ENCODE data around the gene HSP90B1.
A peak's percentile ranks its signal among the peaks of the same experiment; 100 is the strongest.

The HSP90B1 gene

DNA sequence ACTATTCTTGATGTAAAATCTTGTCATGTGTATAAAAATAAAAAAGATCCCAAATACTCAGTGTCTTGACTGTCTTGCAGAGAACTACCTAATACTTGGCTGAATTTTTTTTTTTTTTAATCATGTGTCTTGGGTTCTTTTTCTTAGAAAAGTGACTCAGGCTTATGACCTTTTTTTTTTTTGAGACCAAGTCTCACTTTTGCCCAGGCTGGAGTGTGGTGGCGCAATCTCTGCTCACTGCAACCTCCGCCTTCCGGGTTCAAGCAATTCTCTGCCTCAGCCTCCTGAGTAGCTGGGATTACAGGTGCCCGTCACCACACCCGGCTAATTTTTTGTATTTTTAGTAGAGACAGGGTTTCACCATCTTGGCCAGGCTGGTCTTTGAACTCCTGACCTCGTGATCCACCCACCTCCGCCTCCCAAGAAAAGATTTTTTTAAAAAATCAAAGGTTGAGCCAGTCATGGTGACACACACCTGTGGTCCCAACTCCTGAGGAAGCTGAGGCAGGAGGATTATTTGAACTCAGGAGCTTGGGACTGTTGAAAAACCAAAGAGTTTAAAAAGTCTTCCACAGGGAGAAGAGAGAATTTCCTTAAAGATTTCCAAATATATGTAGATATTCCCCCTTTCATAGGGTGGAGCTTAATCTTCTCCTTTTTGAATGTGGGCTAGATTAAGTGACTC, 17.8 kb downstream of the HSP90B1 start:
- Mint-ChIP-seq H3K27ac (no peak overlapping the region), H3K4me1 (ENCODE audit: low read depth) (peaks cover 24% of the 10 kb centered on the region), H3K9me3 (no peaks in the 10 kb centered on the region)

GRCh38 chr12:103948746-103949406, 18.7 kb downstream of the HSP90B1 start:
- Mint-ChIP-seq H3K4me3 (no peak overlapping the region), H3K9me3 (no peaks in the 10 kb centered on the region), H3K4me1 (ENCODE audit: low read depth) (peaks cover 24% of the 10 kb centered on the region), H3K36me3 (ENCODE audit: low read depth) (peaks cover 79% of the 10 kb centered on the region), H3K27ac (no peak overlapping the region), H3K27me3 (ENCODE audit: low read depth) (no peaks in the 10 kb centered on the region)
- no peak for DNase-seq (ENCODE audit: low spot score)

More for the DNA sequence above, 17.8 kb downstream of the HSP90B1 start:
- no peak overlapping the region for H3K4me3 Mint-ChIP-seq
- H3K27me3 Mint-ChIP-seq (ENCODE audit: low read depth): no peaks in the 10 kb centered on the region
- DNase-seq (ENCODE audit: low spot score): no peak
- peaks cover 81% of the 10 kb centered on the region for H3K36me3 Mint-ChIP-seq (ENCODE audit: low read depth)

- H3K4me3 Mint-ChIP-seq: peak overlapping the region; percentile 27
Observed at GRCh38 chr12:103952497-103952896, 22.3 kb downstream of the HSP90B1 start.

GRCh38 chr12:103955811-103956508, 25.8 kb downstream of the HSP90B1 start:
- peaks cover 36% of the 10 kb centered on the region for H3K36me3 Mint-ChIP-seq (ENCODE audit: low read depth)
- H3K4me1 Mint-ChIP-seq (ENCODE audit: low read depth): peaks cover 25% of the 10 kb centered on the region
- H3K27ac Mint-ChIP-seq: peak overlapping the region; percentile 97
- peak overlapping the region; percentile 96 for H3K4me3 Mint-ChIP-seq
- no peaks in the 10 kb centered on the region for H3K27me3 Mint-ChIP-seq (ENCODE audit: low read depth)
- H3K9me3 Mint-ChIP-seq: no peaks in the 10 kb centered on the region
- DNase-seq (ENCODE audit: low spot score): no peak

More at GRCh38 chr12:103952497-103952896, 22.3 kb downstream of the HSP90B1 start:
- no peaks in the 10 kb centered on the region for H3K9me3 Mint-ChIP-seq
- peaks cover 67% of the 10 kb centered on the region for H3K36me3 Mint-ChIP-seq (ENCODE audit: low read depth)
- peaks cover 33% of the 10 kb centered on the region for H3K4me1 Mint-ChIP-seq (ENCODE audit: low read depth)
- DNase-seq (ENCODE audit: low spot score): no peak
- H3K27ac Mint-ChIP-seq: peak overlapping the region; percentile 70
- H3K27me3 Mint-ChIP-seq (ENCODE audit: low read depth): no peaks in the 10 kb centered on the region

- peak overlapping the region; percentile 96 for H3K4me3 Mint-ChIP-seq
- no peak for DNase-seq (ENCODE audit: low spot score)
- no peaks in the 10 kb centered on the region for H3K9me3 Mint-ChIP-seq
- H3K27ac Mint-ChIP-seq: peak overlapping the region; percentile 97
- H3K4me1 Mint-ChIP-seq (ENCODE audit: low read depth): peaks cover 25% of the 10 kb centered on the region
- no peaks in the 10 kb centered on the region for H3K27me3 Mint-ChIP-seq (ENCODE audit: low read depth)
- H3K36me3 Mint-ChIP-seq (ENCODE audit: low read depth): peaks cover 36% of the 10 kb centered on the region
Observed at GRCh38 chr12:103956509-103957027, 26.4 kb downstream of the HSP90B1 start.

GRCh38 chr12:103957865-103958388, 27.7 kb downstream of the HSP90B1 start:
- Mint-ChIP-seq H3K4me3 (peak overlapping the region; percentile 96), H3K4me1 (ENCODE audit: low read depth) (peaks cover 19% of the 10 kb centered on the region), H3K27ac (peak overlapping the region; percentile 97), H3K9me3 (no peaks in the 10 kb centered on the region), H3K27me3 (ENCODE audit: low read depth) (no peaks in the 10 kb centered on the region), H3K36me3 (ENCODE audit: low read depth) (peaks cover 25% of the 10 kb centered on the region)
- DNase-seq (ENCODE audit: low spot score): no peak

GRCh38 chr12:103958621-103959020, 28.4 kb downstream of the HSP90B1 start:
- peaks cover 17% of the 10 kb centered on the region for H3K4me1 Mint-ChIP-seq (ENCODE audit: low read depth)
- H3K36me3 Mint-ChIP-seq (ENCODE audit: low read depth): peaks cover 21% of the 10 kb centered on the region
- no peak for DNase-seq (ENCODE audit: low spot score)
- H3K9me3 Mint-ChIP-seq: no peaks in the 10 kb centered on the region
- no peaks in the 10 kb centered on the region for H3K27me3 Mint-ChIP-seq (ENCODE audit: low read depth)
- H3K4me3 Mint-ChIP-seq: peak overlapping the region; percentile 43
- H3K27ac Mint-ChIP-seq: no peak overlapping the region

GRCh38 chr12:103960616-103961227, 30.5 kb downstream of the HSP90B1 start:
- no peaks in the 10 kb centered on the region for H3K9me3 Mint-ChIP-seq
- H3K4me3 Mint-ChIP-seq: no peak overlapping the region
- no peak overlapping the region for H3K27ac Mint-ChIP-seq
- peaks cover 9% of the 10 kb centered on the region for H3K36me3 Mint-ChIP-seq (ENCODE audit: low read depth)
- H3K4me1 Mint-ChIP-seq (ENCODE audit: low read depth): peaks cover 17% of the 10 kb centered on the region
- DNase-seq (ENCODE audit: low spot score): no peak
- H3K27me3 Mint-ChIP-seq (ENCODE audit: low read depth): no peaks in the 10 kb centered on the region

DNA sequence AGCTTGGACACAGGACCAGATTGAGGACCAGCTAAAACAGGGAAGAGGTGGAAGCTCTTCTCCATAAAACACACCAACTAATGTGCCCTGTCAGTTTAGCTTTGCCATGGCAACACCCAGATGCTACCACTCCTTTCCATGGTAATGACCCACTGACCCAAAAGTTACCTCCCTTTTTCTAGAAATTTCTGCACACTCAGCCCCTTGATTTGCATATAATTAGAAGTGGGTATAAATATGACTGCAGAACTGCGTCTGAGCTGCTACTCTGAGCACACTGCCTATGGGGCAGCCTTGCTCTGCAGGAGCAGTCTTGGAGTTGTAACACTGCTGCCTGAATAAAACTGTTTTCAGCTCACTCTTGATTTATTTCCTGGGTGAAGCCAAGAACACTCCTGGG, 32.3 kb downstream of the HSP90B1 start:
- Mint-ChIP-seq H3K4me1 (ENCODE audit: low read depth) (peaks cover 23% of the 10 kb centered on the region), H3K36me3 (ENCODE audit: low read depth) (peaks cover 12% of the 10 kb centered on the region), H3K27me3 (ENCODE audit: low read depth) (no peaks in the 10 kb centered on the region), H3K27ac (peak overlapping the region; percentile 31), H3K4me3 (no peak overlapping the region), H3K9me3 (no peaks in the 10 kb centered on the region)
- no peak for DNase-seq (ENCODE audit: low spot score)

- DNase-seq (ENCODE audit: low spot score): no peak
- H3K27me3 Mint-ChIP-seq (ENCODE audit: low read depth): no peaks in the 10 kb centered on the region
- H3K4me1 Mint-ChIP-seq (ENCODE audit: low read depth): peaks cover 33% of the 10 kb centered on the region
- H3K9me3 Mint-ChIP-seq: no peaks in the 10 kb centered on the region
- H3K36me3 Mint-ChIP-seq (ENCODE audit: low read depth): peaks cover 20% of the 10 kb centered on the region
- H3K4me3 Mint-ChIP-seq: peak overlapping the region; percentile 98
- peak overlapping the region; percentile 96 for H3K27ac Mint-ChIP-seq
Observed at GRCh38 chr12:103964805-103965204, 34.6 kb downstream of the HSP90B1 start.

- Mint-ChIP-seq H3K27ac (peak overlapping the region; percentile 96), H3K9me3 (no peaks in the 10 kb centered on the region), H3K36me3 (ENCODE audit: low read depth) (peaks cover 20% of the 10 kb centered on the region), H3K4me1 (ENCODE audit: low read depth) (peaks cover 33% of the 10 kb centered on the region), H3K4me3 (peak overlapping the region; percentile 98), H3K27me3 (ENCODE audit: low read depth) (no peaks in the 10 kb centered on the region)
- no peak for DNase-seq (ENCODE audit: low spot score)
Observed at GRCh38 chr12:103965255-103965589, 35.0 kb downstream of the HSP90B1 start.

DNA sequence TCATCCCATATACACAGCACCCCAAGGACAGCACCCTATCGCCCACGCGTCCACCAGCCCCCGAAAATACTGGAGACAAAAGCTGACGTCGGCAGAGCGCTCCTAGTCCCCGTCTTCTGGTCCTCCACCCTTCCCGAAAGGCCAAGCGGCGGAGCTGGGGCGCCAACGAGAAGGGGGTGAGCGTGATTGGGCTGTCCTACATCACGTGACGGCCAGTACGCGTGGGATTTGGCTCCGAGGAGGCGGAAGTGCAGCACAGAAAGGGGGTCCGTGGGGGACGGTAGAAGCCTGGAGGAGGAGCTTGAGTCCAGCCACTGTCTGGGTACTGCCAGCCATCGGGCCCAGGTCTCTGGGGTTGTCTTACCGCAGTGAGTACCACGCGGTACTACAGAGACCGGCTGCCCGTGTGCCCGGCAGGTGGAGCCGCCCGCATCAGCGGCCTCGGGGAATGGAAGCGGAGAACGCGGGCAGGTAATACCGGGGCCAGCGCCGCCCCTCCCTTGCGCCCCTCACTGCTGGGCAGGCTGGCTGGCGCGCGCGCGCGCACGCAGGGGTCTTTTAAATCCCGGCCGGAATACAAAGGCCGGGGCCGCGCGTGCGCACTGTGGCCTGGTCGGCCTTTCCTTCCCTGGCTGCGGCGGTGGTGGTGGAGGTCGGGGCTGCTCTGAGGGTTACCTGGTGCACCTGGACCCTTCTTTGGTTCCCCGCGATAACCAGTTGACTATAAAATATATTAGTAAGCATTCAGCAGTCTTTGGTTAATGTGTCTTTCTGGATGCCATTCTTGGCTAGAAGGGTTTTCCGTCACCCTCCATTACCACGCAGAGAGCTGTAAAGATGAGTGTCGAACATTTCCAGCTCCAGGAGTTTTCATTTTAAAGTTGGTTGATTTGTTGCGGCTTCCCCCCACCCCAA, 35.6 kb downstream of the HSP90B1 start, which contains the start of gene TDG:
TDG (plus strand) TSS at position 283 of the 915 bp plus-strand sequence; CDS start at position 449, 166 bp downstream.
- H3K4me1 Mint-ChIP-seq (ENCODE audit: low read depth): peaks cover 33% of the 10 kb centered on the region
- no peaks in the 10 kb centered on the region for H3K9me3 Mint-ChIP-seq

DNA sequence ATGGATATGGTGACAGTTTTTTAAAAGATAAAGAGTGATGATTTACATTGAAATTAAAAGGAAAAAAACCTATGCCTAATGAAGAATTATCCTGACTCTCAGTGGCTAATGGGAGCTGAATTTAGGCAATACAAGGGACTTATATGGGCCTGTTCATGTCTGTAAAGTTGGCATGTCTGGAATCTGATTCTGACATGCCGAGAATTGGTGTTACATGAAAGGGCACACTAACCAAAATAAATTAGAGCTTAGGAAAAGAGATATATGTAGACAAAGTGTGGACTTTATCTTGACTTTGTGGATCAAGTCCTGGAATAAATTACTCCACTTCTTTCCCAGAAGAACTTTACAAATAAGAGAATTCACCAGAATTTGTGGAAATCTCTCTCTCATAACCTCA, 36.5 kb downstream of the HSP90B1 start:
- peaks cover 37% of the 10 kb centered on the region for H3K4me1 Mint-ChIP-seq (ENCODE audit: low read depth)
- H3K27ac Mint-ChIP-seq: peak overlapping the region; percentile 96
- H3K36me3 Mint-ChIP-seq (ENCODE audit: low read depth): peaks cover 22% of the 10 kb centered on the region

More for the DNA sequence above, 35.6 kb downstream of the HSP90B1 start, which contains the start of gene TDG:
- H3K27ac Mint-ChIP-seq: peak within 1 kb of the TSS; percentile 96
- peak within 1 kb of the TSS; percentile 98 for H3K4me3 Mint-ChIP-seq
- H3K36me3 Mint-ChIP-seq (ENCODE audit: low read depth): peaks cover 22% of the 10 kb centered on the region
- peak; percentile 97 for DNase-seq (ENCODE audit: low spot score)
- no peaks in the 10 kb centered on the region for H3K27me3 Mint-ChIP-seq (ENCODE audit: low read depth)

More for the DNA sequence above, 36.5 kb downstream of the HSP90B1 start:
- no peaks in the 10 kb centered on the region for H3K9me3 Mint-ChIP-seq
- H3K27me3 Mint-ChIP-seq (ENCODE audit: low read depth): no peaks in the 10 kb centered on the region
- DNase-seq (ENCODE audit: low spot score): no peak
- peak overlapping the region; percentile 98 for H3K4me3 Mint-ChIP-seq
